Smooth muscle cell (in vitro differentiated cells): ENCODE measurements around the gene KCNN4. TPM values are rescaled to one million over a fixed set of nuclear protein-coding genes. Genes with fewer than 3 reads are reported as not detected.
"Not testable (repeated sequence)": the region's sequence is repeated elsewhere in the genome, so short reads cannot be mapped to it uniquely, and the experiment has no call there.

Experiments
- DNase-seq: peaks from one replicate; lab custom pipeline; 2025; ENCODE audit not compliant: unreplicated experiment; lab: John Stamatoyannopoulos, UW
- H2AFZ ChIP-seq: fragments of 200-600 bp; sonication (generic); 2 replicates; pipeline ENCODE4 v1.6.0; 2016; ENCODE audit warnings: antibody characterized with exemption, low read depth, mild to moderate bottlenecking
- H3F3A ChIP-seq: fragments of 200-600 bp; sonication (generic); 2 replicates; pipeline ENCODE4 v1.6.0; 2017; ENCODE audit warnings: antibody characterized with exemption, low read depth
- H3K27ac ChIP-seq: fragments of 200-600 bp; sonication (generic); 2 replicates; pipeline ENCODE4 v1.5.1; 2016; ENCODE audit warnings: low read depth, mild to moderate bottlenecking
- H3K27me3 ChIP-seq: fragments of 200-600 bp; sonication (generic); 2 replicates; pipeline ENCODE4 v1.6.1; 2016; ENCODE audit warnings: low read depth, mild to moderate bottlenecking
- H3K36me3 ChIP-seq: fragments of 200-600 bp; sonication (generic); 2 replicates; pipeline ENCODE4 v1.5.1; 2016; ENCODE audit warnings: low read depth
- H3K4me1 ChIP-seq: fragments of 200-600 bp; sonication (generic); 2 replicates; pipeline ENCODE4 v1.5.1; 2016; ENCODE audit warnings: low read depth
- H3K4me2 ChIP-seq: fragments of 200-600 bp; sonication (generic); 2 replicates; pipeline ENCODE4 v1.6.0; 2016; ENCODE audit warnings: mild to moderate bottlenecking
- H3K4me3 ChIP-seq: fragments of 200-600 bp; sonication (generic); 2 replicates; pipeline ENCODE4 v1.5.1; 2016; ENCODE audit warnings: mild to moderate bottlenecking
- H3K79me2 ChIP-seq: fragments of 200-600 bp; sonication (generic); 2 replicates; pipeline ENCODE4 v1.6.0; 2016; ENCODE audit warnings: low read depth, mild to moderate bottlenecking
- H3K9ac ChIP-seq: fragments of 200-600 bp; sonication (generic); 2 replicates; pipeline ENCODE4 v1.6.0; 2016; ENCODE audit warnings: low read depth
- H3K9me3 ChIP-seq: fragments of 200-600 bp; sonication (generic); replicated peaks from 2 replicates; pipeline ENCODE4 v1.5.1; 2016; ENCODE audit warnings: low read depth
- H4K20me1 ChIP-seq: fragments of 200-600 bp; sonication (generic); 2 replicates; pipeline ENCODE4 v1.6.0; 2016; ENCODE audit warnings: low read depth
- WGBS: methylation state at CpG from one replicate; pipeline ENCODE4 v1.1.7; 2016; ENCODE audit warnings: low lambda C conversion rate; 5-methylcytosine and 5-hydroxymethylcytosine counted together
- polyA plus RNA-seq: library from polyadenylated mRNA; unstranded; fragments of >200 nt; fragmentation: Nextera tagmentation; extraction: Ambion mirVana; gene quantifications from 2 replicates; pipeline ENCODE4 v1.2.1, GENCODE V29; 2016
- total RNA-seq: library from RNA; depleted of rRNA; stranded (reverse); fragments of >200 nt; gene quantifications from 2 replicates; pipeline ENCODE4 v1.2.3, GENCODE V29; 2014
- TF ChIP-seq, protein P1 (sequence below): fragments of 200-600 bp; sonication (generic); IDR thresholded peaks from 2 replicates; pipeline ENCODE4 v1.5.1; 2017; ENCODE audit warnings: borderline replicate concordance, mild to moderate bottlenecking, antibody characterized with exemption; ENCODE audit not compliant: insufficient read depth, poor library complexity, severe bottlenecking

KCNN4 gene
- total and polyA plus RNA-seq, 2 experiments from 2014 or later, result 1.7 to 4.0 TPM

- no peaks in the 10 kb centered on the region for H3K4me1 ChIP-seq
- no peak for DNase-seq
- H3K4me2 ChIP-seq, result no peak overlapping the region
- H3K4me3 ChIP-seq, result no peak overlapping the region
- H3K36me3 ChIP-seq, result no peaks in the 10 kb centered on the region
- no peaks in the 10 kb centered on the region for H3K79me2 ChIP-seq
- WGBS, result 29% methylated on average over 6 of the region's 8 CpGs
- no peaks in the 10 kb centered on the region for H3K9me3 ChIP-seq
- no peak overlapping the region for H2AFZ ChIP-seq
- no peaks in the 10 kb centered on the region for H3K27me3 ChIP-seq
- no peaks in the 10 kb centered on the region for H3F3A ChIP-seq
- no peaks in the 10 kb centered on the region for H4K20me1 ChIP-seq
- TF ChIP-seq, protein P1, sequence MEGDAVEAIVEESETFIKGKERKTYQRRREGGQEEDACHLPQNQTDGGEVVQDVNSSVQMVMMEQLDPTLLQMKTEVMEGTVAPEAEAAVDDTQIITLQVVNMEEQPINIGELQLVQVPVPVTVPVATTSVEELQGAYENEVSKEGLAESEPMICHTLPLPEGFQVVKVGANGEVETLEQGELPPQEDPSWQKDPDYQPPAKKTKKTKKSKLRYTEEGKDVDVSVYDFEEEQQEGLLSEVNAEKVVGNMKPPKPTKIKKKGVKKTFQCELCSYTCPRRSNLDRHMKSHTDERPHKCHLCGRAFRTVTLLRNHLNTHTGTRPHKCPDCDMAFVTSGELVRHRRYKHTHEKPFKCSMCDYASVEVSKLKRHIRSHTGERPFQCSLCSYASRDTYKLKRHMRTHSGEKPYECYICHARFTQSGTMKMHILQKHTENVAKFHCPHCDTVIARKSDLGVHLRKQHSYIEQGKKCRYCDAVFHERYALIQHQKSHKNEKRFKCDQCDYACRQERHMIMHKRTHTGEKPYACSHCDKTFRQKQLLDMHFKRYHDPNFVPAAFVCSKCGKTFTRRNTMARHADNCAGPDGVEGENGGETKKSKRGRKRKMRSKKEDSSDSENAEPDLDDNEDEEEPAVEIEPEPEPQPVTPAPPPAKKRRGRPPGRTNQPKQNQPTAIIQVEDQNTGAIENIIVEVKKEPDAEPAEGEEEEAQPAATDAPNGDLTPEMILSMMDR, result peak; percentile 48
- no peak overlapping the region for H3K27ac ChIP-seq
- H3K9ac ChIP-seq, result no peak overlapping the region
Observed at GRCh38 chr19:43809762-43810696, 29.3 kb upstream of the KCNN4 start.

DNA sequence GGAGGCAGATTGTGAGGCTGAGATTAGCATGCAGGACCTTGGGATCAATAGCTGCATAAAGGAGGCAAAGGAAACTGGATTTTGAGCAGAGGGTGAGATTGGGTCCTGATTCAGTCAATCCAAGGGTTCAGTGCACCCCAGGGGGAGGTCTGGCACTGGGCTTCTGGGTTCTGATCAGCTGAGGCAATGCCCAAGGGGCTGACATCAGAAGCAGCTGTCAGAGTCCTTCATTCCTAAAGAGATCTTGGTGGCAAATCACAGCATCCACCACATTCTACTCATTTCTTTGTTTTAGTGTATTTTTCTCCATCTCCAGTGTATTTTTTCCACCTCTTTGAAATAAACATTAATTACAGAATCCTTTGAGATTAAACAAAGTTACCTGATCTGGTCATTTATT, 26.9 kb upstream of the KCNN4 start:
- no peak overlapping the region for H3K4me3 ChIP-seq
- H3K4me2 ChIP-seq, result no peak overlapping the region
- no peaks in the 10 kb centered on the region for H3K9me3 ChIP-seq
- H3K79me2 ChIP-seq, result no peaks in the 10 kb centered on the region
- H3K27ac ChIP-seq, result no peak overlapping the region
- H3K27me3 ChIP-seq, result no peaks in the 10 kb centered on the region
- H3K9ac ChIP-seq, result no peak overlapping the region
- no peaks in the 10 kb centered on the region for H3K4me1 ChIP-seq
- TF ChIP-seq, protein P1, result no peak
- no peaks in the 10 kb centered on the region for H4K20me1 ChIP-seq
- H2AFZ ChIP-seq, result no peak overlapping the region
- no peak for DNase-seq
- H3F3A ChIP-seq, result no peaks in the 10 kb centered on the region
- H3K36me3 ChIP-seq, result no peaks in the 10 kb centered on the region

DNA sequence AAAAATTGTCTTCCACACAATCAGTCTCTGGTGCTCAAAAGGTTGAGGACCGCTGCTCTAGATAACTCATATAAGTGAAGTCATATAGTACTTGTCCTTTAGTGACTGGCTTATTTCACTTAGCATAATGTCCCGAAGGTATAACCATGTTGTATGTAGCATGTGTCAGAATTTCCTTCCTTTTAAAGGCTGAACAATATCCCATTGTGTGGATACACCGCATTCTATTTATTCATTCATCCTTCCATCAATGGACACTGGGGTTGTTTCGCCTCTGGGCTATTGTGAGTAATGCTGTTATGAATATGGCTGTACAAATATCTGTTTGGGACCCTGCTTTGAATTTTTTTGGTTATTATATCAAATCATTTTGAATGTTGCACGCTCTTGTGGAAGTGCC, 26.1 kb upstream of the KCNN4 start:
- Histone ChIP-seq H3K9ac (no peak overlapping the region), H2AFZ (no peak overlapping the region), H4K20me1 (no peaks in the 10 kb centered on the region), H3K27me3 (no peaks in the 10 kb centered on the region), H3K79me2 (no peaks in the 10 kb centered on the region), H3F3A (no peaks in the 10 kb centered on the region), H3K9me3 (no peaks in the 10 kb centered on the region), H3K36me3 (no peaks in the 10 kb centered on the region), H3K4me2 (no peak overlapping the region), H3K4me1 (no peaks in the 10 kb centered on the region), H3K27ac (no peak overlapping the region), H3K4me3 (no peak overlapping the region)
- 79% methylated on average over 5 of the region's 5 CpGs for WGBS
- TF ChIP-seq, protein P1, result no peak
- no peak for DNase-seq

GRCh38 chr19:43806401-43806800, 25.6 kb upstream of the KCNN4 start:
- H3K4me1 ChIP-seq, H3K9ac ChIP-seq, H4K20me1 ChIP-seq, H3K27ac ChIP-seq, H3K4me3 ChIP-seq, H3F3A ChIP-seq, H3K27me3 ChIP-seq, H3K79me2 ChIP-seq, H3K36me3 ChIP-seq, DNase-seq, H3K9me3 ChIP-seq, H2AFZ ChIP-seq, H3K4me2 ChIP-seq: not testable (repeated sequence)
- 87% methylated on average over 7 of the region's 7 CpGs for WGBS
